Inferior parietal cortex (tissue), 1 donor: ENCODE measurements around the gene UFC1.
A peak's percentile ranks its signal among the peaks of the same experiment; 100 is the strongest.

Experiments used
- DNase-seq: peaks from one replicate; pipeline ENCODE4 v3.0.0-alpha.2; 2016; ENCODE audit errors: extremely low spot score

Gene UFC1

DNA sequence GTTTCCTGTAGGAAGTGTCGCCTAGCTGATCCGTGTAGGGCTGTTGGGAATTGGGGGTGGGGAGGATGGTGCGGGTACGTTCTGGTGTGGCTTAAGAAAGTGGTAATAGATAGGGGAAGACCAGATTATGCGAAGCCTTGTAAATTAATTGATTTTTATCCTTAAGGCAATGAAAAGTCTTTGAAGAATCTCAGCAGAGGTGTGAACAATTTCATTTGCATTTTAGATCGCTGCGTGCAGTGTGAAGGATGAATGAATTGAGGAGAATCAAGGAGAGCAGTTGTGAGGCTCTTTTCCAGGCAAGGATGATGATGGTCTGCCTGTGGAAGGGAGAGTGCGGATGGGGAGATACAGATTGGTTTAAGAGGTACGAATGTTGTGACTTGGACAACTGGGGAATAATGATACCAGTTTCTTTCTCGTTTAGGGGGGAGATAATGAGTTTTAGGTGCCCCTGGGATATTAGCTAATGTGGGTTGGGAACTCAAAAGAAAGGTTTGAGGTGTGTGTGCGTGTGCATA lies 20.5 kb upstream of the UFC1 start:
- DNase-seq: peak; percentile 30

DNA sequence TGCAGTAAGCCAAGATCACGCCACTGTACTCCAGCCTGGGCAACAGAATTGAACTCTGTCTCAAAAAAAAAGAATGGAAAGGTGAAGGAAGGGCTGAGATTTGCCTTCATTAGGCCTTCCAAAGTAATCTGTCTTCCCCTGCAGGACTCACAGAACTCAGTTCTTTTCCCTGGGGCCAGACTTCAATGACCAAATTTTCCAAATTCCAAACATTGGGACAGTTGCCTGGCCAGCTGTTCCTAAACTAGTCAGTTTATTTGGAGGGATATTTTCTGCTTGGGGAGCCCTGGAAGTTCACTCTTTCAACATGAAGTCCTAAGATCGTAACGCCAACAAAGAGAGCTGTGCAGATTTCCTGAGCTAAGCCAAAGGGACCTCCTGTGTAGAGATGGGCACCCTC lies 15.9 kb upstream of the UFC1 start:
- no peak for DNase-seq

DNA sequence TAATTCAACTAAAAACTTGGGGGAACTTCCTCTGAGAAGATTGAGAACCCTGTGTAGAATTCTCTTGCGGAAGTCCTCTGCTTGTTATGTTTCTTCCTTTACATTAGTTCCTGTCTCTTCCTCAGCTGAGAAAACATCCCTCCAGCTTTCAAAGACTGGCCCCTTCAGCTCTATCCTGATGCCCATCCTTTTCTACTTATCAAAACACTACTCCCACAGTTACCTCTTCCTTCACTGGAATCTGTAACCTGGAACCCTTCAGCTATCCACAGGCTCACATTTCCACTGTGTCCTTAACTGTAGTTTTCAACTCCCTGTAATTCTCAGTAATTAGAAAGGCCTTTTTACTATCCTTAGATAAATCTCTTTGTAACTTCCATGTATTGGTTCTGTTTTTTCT lies 15.3 kb upstream of the UFC1 start:
- DNase-seq: no peak

DNA sequence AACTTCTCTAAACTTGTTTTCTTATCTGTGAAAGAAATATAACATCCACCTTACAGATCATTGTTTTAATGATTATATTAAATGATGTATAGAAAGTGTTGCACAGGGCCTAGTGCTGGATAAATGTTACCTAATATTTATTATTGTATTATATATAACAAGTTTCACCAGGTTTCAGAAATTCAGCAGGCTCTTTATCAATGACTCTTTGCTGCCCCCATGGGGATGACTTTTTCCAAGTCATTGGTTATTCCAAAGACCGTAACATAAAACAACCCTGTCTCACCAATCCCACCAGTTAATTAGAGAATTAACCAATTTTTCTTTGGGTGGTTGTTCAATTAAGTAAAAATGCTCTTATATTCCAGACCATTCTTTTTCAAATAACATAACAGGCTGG lies 14.0 kb upstream of the UFC1 start:
- DNase-seq: peak; percentile 59

DNA sequence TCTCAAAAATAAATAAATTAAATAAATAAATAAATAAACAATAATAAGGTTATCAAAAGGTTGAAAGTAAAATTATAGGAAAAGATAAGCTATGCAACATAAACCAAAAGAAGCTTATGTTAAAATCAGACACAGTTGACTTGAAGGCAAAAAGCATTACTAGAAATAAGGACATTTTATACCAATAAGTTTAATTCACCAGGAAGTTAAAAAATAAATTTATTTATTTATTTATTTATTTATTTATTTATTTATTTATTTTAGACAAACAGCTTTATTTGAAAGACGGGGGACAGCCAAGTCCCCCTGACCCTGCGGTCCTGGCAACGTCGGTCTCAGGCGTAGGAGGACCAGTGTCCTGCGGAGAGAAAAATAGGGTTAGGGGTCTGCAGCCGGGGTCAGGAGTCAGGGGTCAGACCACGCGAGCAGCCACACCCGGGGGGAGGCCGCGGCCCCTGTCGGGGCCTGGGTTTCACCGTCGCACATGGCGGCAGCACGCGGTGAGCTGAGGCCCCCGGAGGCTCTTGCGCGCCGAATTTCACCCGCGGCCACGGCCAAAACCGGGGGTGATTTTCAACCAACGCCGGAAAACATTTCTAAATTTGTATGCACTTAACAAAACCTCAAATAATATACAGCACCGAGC lies 12.9 kb upstream of the UFC1 start:
- DNase-seq: no peak

DNA sequence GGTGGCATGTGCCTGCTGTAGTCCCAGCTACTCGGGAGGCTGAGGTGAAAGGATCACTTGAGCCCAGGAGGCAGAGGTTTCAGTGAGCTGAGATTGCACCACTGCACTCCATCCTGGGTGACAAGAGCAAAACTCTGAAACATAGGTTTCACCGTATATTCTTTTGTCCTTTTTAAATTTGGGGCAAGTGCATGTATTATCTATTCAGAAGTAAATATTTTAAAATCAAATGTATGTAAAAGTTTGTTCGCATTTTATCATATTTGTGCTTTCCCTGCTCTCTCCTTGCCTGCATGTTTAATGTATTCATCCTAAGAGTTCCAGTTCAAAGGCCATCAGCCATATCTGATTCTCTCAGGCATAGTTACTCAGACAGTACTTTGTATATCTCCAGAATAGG lies 7.9 kb upstream of the UFC1 start:
- no peak for DNase-seq

DNA sequence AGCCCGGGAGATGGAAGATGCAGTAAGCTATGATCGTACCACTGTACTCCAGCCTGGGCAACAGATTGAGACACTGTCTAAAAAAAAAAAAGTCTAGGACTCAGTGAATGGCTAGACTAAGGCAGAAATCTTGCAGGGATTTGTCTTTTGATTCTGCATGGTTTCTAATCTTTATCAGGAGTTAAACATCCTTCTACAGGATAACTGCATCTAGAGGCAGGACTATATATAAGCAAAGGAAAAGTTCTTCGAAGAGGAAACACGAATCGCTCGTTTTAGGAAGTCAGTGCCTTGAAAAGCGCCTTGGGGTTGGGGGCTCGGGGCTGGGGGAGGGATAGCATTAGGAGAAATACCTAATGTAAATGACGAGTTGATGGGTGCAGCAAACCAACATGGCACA lies 602 bp upstream of the UFC1 start:
- DNase-seq: no peak

DNA sequence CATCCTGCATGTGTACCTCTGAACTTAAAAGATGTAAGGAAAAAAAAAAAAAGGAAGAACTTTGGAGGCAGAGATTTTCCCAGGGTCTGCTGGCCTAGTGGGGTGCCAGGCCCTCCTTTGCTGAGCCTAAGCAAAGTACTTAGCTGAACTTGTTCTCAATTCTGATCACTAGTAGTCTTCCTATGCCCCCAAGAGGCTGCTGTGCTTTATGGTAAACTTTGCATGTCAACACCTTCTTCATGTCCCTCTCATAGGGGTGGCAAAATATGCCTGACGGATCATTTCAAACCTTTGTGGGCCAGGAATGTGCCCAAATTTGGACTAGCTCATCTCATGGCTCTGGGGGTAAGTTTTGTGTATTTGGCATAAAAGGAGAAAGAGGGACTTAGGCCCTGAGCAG lies 4.1 kb downstream of the UFC1 start:
- DNase-seq: no peak

DNA sequence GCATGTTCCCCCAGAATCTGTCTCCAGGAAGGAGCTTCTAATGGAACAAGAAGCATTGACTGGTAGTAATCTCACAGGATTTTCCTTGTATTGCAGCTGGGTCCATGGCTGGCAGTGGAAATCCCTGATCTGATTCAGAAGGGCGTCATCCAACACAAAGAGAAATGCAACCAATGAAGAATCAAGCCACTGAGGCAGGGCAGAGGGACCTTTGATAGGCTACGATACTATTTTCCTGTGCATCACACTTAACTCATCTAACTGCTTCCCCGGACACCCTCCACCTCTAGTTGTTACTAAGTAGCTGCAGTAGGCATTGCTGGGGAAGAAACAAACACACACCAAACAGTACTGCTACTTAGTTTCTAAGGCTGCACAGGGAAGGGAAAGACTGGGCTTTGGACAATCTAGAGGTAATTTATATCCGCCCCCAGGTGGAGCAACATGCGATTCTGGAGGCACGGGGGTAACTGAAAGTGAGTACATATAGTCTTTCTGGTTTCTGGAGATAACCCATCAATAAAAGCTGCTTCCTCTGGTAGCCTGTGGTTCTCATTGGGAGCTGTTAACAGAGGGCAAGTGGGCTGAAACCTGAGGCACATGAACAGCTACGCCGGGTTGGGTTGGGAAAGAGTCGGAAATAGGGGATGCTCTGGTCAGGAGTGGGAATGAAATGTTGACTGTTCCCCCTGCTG lies 4.7 kb downstream of the UFC1 start:
- DNase-seq: no peak

DNA sequence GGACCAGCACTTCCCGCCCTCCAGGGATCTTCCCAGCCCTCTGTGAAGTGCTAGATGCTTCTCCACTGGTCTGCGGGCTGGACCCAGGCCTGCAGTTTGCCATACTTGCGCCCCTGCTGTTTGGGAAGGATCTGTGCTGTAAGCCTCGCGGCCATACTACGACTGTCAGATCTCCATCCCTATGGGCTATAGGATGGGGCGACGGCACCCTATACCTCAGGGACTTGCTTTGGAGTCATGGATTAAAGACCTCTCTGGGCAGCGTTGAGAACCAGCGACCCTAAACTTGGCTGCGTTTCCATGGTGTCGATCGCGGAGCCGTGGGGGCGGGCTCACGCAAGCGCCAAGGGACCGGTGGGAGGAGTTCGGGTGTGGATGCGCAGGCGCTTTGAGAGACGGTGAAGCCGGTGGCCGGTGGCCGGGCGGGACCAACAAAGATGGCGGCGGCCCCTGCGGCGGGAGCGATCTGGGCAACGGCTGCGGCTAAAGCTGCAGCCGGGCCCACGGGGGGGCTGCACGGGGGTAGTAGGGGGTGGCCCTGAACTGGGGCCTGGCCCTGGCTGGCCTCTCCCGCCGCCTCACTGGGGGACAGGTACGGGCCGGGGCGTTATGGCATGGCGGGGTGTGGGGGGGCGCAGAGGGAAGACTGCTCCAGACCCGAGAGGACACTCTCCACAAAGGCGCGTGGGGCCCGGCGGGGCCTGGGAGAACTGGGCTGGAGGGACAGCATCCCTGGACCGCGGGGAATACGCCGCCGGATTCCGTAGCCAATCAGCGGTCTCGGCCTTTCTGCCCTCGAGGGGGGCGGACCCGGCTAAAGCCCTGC lies 5.5 kb downstream of the UFC1 start, which contains the start of gene USP21:
USP21 (plus strand) TSS at position 414 of the 826 bp plus-strand sequence. CDS start 1,141 bp downstream, outside the sequence.
- peak; percentile 95 for DNase-seq

DNA sequence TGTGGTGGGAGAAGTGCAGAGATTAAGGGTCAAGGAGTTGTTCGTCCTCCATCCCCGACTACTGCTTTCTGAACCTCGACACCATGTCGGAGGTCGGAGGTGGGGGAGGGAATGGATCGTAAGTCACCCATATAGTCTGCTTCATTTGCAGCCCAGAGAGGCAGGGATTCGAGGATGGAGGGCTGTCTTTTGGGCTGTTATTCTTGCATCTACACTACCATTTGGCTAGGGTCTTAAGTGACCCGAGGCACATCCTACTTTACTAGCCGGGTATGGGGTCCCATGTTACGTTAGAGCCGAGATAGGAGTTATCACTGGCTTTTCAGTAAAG lies 6.1 kb downstream of the UFC1 start:
- no peak for DNase-seq

DNA sequence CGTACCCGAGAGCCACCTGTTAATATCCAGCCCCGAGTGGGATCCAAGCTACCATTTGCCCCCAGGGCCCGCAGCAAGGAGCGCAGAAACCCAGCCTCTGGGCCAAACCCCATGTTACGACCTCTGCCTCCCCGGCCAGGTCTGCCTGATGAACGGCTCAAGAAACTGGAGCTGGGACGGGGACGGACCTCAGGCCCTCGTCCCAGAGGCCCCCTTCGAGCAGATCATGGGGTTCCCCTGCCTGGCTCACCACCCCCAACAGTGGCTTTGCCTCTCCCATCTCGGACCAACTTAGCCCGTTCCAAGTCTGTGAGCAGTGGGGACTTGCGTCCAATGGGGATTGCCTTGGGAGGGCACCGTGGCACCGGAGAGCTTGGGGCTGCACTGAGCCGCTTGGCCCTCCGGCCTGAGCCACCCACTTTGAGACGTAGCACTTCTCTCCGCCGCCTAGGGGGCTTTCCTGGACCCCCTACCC lies 6.9 kb downstream of the UFC1 start:
- no peak for DNase-seq

DNA sequence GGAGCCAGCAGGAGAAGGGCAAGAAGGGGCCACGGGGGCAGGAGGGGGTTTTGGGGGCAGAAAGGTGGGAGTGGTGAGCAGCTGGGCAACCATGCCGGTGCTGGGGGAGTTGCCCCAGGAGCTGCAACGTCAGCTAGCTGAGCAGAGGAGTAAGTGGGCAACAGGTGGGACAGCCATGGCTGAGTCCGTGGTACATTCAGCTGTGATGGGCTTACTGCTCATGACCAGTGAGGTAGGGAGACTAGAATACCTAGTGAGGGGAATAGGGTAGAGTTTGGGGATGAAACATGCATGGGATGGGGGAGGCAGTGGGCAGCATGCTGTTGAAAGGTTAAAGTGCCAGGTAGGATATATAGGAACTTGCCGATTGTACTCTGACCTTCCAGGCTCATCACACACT lies 7.9 kb downstream of the UFC1 start:
- no peak for DNase-seq

DNA sequence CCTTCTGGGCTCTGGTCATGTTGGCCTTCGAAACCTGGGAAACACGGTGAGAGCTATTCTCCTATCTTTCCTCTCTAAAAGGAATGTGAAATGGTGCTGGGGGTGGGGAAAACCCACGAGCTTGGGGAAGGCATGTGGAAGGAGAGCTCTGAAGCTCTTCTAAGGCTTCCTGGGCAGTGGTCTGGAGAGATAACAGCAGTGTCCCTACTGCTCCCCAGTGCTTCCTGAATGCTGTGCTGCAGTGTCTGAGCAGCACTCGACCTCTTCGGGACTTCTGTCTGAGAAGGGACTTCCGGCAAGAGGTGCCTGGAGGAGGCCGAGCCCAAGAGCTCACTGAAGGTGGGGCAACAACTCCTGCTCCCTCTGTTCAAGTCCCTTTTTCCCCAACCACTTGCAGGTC lies 8.3 kb downstream of the UFC1 start:
- DNase-seq: no peak

DNA sequence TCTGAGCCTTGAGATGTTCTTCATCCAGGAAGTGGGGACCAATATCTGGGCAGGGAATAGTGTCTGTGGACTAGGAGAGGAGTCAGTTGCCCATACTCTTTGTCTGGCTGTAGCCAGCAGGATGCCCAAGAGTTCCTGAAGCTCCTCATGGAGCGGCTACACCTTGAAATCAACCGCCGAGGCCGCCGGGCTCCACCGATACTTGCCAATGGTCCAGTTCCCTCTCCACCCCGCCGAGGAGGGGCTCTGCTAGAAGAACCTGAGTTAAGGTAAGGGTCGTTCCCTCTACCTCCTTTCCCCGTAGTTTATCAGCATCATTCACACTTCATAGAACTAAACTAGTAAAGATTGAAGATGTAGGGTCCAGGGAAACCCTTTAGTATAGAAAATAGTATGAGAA lies 9.0 kb downstream of the UFC1 start:
- no peak for DNase-seq

DNA sequence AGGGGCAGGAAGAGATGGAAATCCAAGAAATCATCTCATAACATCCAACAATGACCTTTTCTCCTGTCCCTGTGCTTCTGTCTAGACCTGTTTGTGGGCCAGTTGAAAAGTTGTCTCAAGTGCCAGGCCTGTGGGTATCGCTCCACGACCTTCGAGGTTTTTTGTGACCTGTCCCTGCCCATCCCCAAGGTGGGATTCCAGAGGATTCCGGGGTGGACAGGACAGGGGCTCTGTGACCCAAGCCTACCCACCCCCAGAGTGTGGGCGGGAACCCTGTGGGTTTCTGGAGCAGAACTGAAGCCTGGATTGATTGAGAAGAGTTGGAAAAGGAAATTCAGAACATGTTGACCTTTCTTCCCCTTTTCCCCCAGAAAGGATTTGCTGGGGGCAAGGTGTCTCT lies 10.0 kb downstream of the UFC1 start:
- DNase-seq: no peak

DNA sequence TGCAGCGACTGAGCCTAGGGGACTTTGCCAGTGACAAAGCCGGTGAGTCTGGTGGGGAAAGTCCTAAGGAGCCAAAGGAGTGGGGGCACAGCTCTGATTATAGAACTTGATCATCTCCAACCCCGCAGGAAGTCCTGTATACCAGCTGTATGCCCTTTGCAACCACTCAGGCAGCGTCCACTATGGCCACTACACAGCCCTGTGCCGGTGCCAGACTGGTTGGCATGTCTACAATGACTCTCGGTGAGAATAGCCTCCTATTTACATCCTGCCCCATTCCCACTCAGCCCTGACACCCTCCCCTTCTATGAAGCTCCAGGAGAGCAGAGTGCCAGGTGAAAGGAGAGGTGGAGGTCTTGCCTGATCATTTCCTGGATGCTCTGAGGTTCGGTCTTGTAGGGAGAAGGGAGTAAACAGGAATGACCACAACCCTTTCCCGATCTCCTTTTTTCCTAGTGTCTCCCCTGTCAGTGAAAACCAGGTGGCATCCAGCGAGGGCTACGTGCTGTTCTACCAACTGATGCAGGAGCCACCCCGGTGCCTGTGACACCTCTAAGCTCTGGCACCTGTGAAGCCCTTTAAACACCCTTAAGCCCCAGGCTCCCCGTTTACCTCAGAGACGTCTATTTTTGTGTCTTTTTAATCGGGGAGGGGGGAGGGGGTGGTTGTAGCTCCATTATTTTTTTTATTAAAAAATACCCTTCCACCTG lies 11.3 kb downstream of the UFC1 start:
- DNase-seq: no peak

DNA sequence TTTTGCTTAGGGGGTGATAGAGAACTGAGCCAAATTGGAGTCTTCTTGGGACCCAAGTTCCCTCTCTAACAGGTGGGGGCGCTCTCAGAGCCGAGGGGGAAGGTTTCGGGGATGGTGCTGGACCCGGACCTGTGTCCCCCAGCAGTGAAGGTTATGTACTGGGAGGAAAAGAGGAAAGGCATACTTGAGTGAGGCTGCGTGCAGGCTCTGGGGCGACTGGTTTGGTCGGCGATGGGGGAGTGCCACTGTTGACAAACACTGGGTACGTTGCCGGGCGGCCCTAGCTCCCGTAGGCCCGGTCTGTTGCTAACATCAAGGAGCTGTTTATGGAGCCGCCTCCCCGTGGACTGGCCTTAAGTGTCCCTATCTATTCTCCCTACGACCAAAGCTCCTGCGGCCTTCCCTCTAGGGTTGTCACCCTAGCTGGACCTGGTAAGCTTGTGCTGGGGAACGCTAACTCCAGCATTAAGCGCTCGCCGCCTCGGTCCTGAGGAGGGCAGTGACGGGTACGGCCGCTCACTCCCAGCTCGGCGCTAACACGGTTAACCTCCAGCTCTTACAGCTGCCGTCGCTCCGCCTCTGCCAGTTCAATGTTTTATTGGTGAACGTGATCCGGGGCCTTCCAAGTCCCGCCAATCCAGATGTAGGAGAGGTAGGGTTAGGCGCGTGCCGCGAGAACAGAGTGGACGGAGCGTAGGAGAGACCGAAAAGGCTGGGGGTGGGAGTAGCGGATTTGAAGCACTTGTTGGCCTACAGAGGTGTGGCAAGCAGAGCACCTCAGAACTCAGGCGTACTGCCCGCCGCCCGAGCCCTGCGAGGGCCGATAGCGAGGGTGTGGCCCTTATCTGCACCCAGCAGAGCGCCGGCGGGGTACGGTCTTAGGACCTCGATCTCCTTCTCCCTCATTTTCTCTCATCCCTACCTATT lies 12.2 kb downstream of the UFC1 start, which contains the start of gene PPOX:
PPOX (plus strand) TSS at position 685 of the 927 bp plus-strand sequence. CDS start 422 bp downstream, outside the sequence.
- peak; percentile 99 for DNase-seq

DNA sequence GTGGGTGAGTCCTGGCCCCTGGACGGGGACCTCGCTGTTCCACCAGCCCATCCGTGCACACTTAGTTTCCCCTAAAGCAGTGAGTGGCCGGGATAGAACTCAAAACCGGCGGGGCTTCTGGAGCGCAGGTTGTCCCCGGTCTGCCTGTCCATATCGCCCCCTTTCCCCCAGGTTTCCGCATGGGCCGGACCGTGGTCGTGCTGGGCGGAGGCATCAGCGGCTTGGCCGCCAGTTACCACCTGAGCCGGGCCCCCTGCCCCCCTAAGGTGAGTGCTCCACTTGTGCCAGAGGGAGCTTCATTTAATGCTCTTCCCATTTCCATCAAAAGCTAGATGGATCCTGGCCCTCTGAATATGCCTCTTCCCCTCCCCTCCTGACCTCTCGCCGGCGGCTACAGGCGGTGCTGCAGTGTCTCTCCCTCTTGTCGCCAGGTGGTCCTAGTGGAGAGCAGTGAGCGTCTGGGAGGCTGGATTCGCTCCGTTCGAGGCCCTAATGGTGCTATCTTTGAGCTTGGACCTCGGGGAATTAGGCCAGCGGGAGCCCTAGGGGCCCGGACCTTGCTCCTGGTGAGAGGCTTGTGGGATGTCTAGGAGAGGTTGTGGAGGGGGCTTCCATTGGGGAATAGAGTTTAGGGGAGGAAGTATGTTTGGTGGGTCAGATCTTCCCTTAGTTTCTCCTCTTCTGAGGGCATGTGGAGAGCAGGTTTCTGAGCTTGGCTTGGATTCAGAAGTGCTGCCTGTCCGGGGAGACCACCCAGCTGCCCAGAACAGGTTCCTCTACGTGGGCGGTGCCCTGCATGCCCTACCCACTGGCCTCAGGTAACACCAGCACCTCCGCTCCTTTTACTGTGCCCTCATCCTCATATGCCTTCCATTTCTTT lies 13.1 kb downstream of the UFC1 start:
- no peak for DNase-seq

DNA sequence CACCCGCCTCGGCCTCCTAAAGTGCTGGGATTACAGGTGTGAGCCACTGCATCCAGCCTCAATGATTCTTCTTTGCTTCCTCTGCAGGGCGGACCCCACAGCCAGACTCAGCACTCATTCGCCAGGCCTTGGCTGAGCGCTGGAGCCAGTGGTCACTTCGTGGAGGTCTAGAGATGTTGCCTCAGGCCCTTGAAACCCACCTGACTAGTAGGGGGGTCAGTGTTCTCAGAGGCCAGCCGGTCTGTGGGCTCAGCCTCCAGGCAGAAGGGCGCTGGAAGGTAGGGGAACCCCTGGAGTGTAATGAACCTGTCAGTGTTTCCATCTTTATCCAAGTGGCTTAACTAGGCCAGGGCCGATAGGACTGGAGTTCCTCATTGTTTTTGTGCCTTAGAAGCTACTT lies 15.1 kb downstream of the UFC1 start:
- DNase-seq: no peak
